Stimulated activated CD8-positive, alpha-beta memory T cell treated with anti-CD3 and anti-CD28 coated beads, Interleukin-15, amount 100 ng/mL, for 24 hours (primary cell): ENCODE measurements around the gene DPP10.

Experiments used
- DNase-seq: peaks from one replicate; pipeline ENCODE4 v3.0.0-alpha.2; 2020; ENCODE audit warnings: low read depth

Gene DPP10

DNA sequence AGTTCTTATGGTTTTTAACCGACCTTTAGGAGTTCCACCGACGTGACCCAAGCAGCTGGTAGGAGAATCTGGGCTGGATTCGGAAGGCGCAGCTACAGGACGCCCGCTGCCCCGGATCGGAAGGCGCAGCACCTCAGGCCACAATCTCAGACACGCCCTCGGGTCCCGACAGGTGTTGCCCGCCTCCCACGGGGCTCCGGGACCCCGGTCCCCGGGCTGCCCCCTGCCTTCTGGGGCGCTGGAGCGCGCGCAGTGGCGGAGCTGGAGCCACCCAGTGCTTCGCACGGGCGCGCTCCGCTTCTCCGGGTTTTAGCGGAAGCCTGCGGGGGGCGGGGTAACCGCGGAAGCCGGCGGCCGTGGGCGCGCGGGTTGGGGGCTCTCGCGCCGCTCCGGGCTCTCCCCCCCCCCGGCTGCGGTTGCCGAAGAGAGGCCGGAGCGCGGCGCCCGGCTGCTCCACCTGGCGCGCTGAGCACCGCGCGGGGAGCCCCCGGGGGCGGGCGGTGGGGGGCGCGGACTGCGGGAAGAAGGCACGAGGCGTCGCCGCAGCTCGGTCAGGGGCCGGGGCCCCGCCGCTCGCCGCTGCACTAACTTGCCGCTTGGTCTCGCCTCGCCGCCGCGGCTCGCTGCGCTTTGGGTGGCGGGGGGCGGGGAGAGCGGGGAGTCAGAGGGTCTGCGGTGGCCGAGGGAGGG lies 718.8 kb downstream of the DPP10 start:
- DNase-seq, result no peak

DNA sequence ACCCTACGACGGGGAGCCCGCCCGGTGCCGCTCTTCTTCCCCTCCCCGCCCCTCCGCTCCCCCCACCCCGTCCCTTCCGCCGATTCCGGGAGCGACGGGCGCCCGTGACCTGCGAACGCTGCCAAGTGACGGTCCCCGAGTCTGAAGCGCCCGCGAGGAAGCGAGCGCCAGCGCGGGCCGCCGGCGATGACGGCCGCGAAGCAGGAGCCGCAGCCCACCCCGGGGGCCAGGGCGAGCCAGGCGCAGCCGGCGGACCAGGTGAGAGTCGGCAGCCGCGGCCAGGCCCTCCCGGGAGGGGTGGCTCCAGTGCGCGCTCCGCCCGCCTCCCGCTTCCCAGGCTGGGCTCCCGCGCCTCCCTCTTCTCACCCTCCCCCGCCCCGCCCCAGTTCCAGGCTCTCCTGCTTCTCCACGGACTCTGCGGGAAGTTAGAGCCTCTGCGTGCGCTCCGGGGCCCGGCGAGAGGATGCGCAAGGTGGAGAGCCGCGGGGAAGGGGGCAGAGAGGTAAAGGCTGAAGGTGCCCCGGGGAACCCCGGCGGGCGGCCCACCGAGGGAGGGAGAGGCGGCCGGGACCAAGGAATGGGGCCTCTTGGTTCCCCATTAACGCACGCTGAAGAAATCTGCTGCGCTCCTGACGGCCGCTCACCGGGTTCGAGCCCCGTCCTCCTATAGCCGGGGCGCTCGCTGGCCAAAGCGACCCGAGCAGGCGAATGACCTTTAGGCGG lies 719.5 kb downstream of the DPP10 start:
- no peak for DNase-seq

DNA sequence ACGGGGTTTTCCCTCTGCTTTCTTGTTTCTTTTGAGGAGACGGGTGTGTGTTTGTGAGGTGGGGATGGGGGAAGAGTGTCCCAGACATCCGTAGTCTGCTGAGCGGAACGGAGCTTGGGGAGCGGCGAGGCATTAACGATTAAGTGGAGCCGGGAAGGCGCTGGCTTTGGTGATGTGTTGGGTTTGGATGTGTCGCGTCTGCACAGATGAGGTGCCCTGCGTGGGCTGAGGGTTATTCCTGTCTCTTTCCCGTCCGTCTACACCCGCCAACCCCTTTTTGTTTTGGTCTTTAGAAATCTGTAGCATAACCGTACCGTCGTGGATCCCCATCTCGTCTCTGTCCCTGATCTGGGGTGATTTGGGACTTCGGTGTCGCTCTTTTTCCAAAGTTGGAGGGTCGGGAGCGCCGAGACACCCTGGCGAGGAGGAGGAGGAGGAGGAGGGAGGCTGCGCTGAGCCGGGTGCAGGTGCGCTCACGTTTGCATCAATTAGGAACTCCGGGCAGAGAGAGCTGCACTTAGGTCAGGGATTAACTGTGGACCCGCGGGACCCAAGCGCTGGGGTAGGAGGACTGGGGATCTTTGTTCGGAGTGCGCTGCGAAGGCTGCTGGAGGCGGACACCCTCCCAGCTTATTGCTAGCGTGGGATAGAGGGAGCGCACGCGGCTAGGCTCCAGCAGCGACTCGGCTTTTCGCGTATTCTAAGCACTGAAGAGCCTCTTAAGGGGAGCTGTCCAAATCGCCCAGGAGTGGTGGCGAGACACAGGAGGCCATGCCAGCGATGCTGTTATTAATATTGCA lies 720.3 kb downstream of the DPP10 start:
- DNase-seq, result no peak

DNA sequence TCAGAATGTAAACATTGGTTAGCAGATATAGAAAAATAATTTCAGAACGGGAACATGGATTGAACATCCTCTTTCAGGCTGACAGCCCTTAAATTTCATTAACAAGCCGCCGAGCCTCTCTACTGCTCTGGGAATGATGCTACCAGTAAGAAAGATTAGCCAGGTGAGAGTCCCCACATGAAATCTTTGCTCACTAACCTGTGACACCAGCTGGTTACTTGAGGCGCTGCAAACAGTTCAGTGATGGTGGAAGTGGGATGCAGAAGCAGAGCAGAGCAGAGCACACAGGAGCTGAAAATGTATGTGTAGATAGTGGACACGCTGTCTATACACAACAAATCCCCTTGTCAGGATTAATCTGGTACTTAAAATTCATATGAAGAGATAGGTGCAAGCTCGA lies 721.1 kb downstream of the DPP10 start:
- no peak for DNase-seq

DNA sequence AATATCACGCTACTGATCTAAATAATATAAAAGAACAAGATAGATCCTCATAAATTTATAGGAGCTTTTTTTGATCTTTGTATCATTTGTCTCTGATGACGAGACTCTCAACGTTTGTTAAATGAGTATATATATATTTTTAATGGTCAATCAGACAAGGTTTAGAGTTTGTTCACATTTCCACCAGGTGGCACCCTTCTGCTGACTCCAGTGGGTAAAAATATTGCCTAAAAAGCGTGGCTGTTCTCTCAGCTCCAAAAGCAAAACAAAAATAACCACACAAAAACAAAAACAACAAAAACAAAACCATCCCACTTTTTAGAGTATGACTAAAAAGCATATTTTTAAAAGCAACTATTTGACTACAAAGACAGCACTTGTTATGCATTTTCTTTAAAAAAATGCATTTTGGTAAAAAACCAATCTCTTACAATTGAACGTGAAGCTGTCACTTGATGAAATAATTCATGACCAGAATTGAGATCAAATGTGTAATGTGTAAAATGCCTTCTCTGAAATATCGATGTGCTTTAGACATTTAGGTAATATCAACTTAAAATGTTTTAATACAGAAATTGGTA lies 723.2 kb downstream of the DPP10 start:
- no peak for DNase-seq

DNA sequence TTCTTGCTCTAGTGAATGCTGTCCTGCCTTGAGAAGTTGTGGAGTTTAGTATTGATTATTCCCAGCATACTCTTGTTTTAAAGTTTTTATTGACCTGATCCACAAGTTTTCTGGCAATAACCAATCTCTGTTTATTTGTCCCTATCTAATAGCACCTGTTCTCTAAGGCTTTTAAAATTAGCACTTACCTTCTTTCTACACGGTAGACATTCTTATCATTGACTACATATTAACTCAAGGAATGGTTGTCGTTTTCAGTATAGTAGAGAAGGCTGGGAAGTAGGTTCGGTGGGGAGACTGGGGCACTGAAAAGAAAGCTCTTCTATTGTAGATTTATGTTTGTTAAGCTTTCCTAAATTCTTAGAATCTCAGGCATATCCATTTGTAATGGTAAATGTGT lies 726.0 kb downstream of the DPP10 start:
- no peak for DNase-seq

DNA sequence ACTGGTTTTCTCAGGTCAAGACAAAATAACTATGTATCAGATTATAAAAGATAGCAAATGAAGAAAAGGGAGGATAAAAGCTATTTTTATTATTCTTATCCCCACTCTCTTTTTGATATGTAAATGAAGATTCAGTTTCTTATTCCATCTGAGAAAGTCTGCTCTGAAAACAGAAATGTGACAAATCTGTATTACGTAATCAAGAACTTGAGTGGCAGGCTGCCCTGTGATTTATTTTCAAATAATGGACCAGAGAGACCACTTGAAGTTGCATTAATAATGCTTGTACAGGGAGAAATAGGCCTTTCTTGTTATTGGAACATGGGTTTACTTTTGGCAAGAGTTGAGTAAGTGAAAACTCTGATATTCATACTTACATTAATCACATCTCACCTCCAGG lies 727.4 kb downstream of the DPP10 start:
- DNase-seq, result no peak

DNA sequence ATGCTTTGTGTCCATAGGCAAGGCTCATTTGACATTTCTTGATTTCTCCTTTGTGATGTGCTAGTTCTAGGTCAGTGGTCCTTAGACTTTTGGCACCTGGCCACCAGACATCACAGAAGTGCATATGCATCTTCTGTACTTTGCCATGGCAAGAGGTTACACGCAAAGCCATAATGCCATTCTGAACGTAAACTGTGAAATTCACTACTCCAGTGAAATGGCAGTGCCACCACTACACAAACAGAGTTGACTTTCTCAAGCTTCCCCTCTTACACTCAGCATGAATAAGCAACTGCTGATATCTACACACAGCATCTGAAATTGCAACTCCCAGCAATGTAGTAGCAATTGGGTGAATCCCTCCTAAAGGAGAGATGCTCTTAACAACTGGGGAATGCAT lies 729.3 kb downstream of the DPP10 start:
- no peak for DNase-seq

DNA sequence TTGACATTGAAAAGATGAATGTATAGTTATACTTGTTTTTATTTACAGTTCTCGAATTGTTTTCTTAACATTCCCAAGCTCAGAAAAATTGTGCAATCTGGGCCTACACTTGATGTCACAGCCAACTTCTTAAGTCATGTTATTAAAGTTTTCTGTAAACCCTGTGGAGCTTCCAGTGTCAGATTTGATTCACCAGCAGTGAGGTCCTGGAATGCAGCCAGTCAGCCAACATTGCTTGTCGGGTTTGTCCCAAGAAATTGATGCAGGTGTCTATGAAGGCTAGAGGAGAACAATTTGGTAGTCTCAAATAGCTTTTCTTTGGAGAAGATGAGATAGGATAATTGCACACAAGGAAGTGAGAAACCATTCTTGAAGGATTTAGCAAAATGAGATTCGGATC lies 732.2 kb downstream of the DPP10 start:
- no peak for DNase-seq

DNA sequence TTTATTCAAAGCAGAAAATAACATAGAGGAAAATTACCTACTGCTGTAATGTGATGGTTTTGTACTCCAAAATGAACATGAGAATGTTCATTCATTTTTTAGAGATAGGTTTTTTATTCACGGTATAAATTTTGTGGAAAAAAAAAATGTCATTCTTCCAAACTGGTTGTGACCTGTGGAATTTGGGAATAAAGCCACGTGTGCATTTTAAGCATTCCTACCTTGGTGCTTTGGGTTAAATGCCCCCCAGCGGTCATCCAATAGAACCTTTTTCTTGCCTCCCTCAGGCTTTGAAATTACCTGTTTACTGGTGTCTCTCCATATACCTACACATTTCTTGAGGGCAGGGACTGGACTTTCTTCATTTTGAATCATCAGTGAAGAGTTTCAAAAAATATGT lies 740.7 kb downstream of the DPP10 start:
- no peak for DNase-seq

DNA sequence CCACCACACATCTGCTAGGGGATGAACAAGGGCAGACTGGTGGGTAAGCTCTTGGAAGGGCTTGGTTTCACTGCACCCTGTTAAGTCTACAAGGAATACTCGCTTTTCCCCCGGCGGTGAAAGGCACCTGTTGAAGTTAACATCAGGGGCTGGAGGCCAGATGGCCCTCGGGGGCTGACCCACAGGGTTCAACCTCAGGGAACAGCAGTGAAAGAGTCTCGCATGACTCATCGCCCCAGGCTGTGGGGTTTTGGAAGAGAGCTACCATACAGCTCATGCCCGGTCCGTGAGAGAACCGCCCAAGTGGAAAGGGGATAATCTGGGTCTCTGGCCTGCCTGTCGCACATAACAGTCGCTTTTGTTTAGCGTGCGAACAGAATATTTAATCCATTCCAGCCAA lies 748.0 kb downstream of the DPP10 start:
- DNase-seq, result no peak

DNA sequence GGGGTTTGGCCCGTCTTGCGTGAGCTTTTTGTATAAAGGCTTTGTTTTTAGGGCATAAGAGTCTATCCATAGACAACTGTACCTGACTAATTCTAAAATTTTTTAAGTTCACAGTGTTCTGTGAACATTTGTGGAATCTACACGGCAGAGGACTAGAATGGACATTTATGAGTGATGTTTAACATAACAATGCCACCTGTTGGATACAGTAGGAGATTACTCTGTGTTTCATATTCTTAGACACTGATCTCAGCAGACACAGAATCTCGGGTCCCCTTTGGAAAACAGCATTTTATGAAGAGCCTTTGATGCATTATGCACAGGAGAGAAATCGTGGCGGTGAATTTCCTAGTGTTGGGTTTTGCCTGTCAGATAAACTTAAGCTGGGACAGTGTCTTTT lies 752.2 kb downstream of the DPP10 start:
- no peak for DNase-seq

DNA sequence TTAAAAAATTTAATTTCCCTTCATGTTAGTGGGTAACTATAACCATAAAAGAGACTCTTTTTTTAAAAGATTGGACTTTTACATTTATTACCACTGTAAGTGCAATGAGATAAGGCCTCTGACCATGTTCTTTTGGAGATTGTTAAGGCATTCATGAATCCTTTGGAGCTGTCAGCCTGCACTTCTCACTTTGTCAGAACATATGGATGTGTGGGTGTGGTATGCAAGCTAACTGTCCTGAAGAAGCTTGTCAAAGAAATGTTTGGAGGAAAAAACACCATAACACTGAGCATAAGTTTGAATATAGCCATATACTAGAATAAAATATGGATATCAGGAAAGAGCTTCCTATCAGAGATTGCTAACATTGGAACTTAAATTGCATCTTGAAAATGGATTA lies 754.1 kb downstream of the DPP10 start:
- no peak for DNase-seq

DNA sequence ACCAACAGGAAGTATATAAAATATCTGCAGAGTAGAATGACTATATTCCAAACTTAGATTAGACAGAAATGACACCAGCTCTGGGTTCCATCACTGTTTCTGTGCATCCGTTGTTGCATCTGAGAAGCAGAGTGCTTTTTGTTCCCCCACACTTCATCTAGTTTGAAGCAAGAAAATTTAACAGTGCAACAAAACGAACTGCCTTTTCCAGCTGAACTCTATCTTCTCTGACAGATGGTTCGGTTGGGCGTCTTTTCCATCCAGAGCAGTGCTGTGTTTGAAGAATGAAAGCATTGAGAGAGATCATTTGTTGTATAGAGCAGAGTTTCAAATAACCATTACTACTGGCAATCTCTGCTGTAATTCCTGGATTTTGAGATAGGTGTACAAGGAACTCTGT lies 757.5 kb downstream of the DPP10 start:
- no peak for DNase-seq

DNA sequence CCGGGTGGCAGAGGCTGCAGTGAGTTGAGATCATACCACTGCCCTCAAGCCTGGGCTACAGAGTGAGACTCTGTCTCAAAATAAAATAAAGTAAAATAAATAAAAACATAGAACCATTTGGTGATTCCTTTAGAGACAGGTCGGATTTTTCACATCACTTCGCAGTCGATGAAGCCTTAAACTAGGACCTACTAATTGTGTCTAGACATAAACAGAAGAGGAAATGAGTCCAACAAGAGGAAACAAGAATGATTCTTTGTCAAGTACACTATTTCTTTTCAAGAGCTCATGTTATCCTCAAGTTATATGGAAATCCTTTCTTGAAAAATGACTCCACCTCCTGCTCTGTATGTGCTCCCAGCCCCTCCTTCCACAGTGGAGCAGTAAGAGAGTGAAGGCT lies 758.9 kb downstream of the DPP10 start:
- DNase-seq, result no peak

DNA sequence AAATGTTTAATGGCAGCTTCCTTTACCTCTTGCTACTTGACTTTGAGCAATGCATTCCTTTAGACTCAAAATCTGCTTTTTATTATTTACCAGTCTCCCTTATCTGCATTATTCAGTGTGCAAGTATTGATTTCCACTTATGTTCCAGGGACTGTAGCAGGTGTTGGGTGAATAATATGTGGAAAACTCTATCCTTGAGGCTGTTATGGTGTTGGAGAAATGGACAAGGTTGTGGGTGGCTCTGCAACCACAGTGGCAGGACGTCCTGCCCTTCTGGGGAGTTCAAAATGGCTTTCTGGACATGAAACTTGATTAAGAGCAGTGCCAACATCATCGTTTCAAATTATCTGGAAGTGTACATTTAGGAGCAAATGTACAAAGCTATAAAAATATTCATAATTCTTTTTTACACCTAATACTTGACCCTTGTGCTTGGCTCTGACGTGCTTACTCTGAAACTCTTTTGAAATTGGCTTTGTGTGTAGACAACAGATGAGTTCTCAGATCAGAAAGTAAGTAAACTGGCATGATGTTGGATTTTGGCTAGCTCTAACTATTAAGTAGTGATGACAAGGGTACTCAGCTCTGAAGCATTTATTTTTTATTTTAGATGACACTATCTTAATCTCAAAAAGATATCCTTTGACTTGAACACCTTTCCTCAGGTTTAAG lies 766.2 kb downstream of the DPP10 start:
- no peak for DNase-seq

DNA sequence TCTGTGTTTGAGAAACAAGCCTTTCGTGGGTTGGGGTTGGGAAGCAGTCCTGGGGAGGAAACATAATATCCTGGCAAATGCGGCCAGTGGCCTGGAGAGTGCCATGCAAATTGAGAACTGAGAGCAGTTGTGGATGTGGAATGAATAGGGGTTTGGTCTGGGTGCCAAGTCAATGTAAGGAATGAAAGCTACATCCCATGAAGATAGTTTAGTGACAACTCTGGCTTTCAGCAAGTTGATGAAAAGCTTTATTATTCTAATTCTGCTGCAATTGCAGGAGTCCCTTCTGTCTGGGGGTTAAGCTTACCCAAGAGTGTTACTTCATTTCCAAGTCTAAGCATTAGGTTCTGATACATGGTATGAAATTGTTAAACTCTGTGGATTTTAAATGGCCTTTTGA lies 771.6 kb downstream of the DPP10 start:
- DNase-seq, result no peak

DNA sequence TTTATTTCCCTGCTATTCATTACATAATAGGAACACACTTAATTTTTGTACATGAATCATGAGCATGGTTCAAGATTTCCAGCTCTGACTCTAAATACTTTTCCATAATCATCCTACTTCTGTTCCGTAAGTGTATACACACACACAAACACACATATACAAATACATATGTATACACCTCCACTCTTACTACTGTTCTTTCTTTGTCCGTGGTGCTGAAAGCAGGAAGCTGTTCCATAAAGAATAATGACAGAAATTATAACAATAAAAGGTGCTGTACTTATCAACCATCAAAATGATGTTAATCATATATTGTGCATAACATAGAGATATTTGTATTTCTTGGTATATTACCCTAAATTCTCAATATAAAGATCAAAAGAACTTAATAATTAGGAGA lies 776.9 kb downstream of the DPP10 start:
- no peak for DNase-seq

DNA sequence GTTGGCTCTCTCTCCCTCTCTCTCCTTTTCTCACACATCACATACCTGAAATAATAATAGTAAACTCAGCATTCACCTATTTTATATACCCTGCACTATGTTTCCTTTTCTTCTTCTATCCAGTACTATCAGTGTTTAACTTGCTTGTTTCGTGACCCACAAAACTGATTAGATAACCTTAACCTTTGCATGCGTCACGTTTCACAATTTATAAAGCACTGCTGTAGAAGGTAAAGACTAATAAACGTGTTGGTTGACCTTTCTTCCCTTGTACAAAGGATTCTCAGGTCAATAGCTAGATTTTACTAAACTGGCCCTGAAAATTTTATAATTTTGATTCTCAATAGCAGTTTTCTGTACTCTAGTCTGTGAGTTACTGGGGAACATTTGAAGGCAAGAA lies 791.7 kb downstream of the DPP10 start:
- no peak for DNase-seq

DNA sequence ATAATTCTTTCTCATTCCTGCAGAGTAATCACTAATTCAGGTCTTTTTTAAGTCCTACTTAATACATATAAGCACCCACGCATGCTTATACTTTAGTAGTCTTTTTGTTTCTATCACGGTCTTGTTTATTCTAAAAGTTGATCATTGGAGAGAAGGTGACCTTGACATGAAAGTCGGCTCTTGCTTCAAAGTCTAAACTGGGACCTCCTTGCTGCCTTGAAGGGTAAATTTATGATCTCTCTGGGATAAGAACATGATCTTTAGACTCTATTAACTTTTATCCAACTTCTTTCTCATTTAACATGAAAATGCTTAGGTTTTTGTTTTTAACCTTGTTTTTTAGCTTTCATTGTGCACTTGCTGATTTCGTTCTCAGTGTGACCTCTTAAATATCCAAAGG lies 792.3 kb downstream of the DPP10 start:
- no peak for DNase-seq

DNA sequence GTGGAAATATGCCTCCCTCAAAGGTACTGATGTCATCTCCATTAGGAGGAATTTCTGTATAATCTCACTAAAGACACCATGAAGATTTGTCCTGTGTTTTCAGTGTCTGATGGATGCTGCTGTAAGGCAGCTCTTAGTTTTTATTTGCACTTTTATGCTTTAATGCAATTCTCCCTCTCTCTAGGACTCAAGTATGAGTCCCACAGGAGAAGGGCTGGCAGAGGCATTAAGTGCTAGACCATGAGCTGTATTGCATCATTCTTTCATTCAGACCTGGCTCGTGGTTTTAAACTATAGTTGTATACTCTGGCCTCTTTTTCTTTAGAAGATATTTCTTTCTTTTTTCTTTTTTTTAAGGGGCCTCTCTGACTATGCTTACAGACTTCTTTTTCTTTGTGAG lies 805.6 kb downstream of the DPP10 start:
- no peak for DNase-seq

DNA sequence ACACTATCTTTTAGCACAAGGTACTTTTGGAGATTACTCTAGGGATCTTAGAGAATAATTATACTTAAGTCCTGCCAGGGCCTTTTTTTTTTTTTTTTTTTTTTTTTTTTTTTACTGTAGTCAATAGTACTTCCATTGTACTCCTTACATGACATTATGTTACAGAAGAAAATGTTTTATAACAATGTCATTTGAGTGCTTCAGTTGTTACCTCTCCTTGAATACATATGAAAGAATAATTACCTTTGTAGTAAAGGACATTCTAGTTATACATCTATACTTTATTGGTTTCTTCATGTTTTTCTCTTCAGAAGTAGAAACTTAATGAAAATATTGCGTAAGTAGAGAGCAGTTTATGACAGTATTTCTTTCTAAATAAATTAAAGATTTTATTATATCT lies 834.9 kb downstream of the DPP10 start:
- DNase-seq, result no peak
